Diencephalon (tissue), 1 donor: ENCODE data around the gene LHFPL2. TPM values are rescaled to one million over a fixed set of nuclear protein-coding genes. Genes with fewer than 3 reads are reported as not detected.

Experiments used
- total RNA-seq: library from RNA; depleted of rRNA; stranded (reverse); fragments of >200 nt; gene quantifications from one replicate; pipeline ENCODE4 v1.2.3, GENCODE V29; 2014

The LHFPL2 gene
- total RNA-seq, result 25.1 TPM

GRCh38 chr5:78648359-78649210, at the start of gene LHFPL2:
LHFPL2 (minus strand) TSS chr5:78648772; CDS start chr5:78510213, 138,559 bp downstream.

